H7 (cell line): ENCODE data around the gene NUBPL. TPM values are rescaled to one million over a fixed set of nuclear protein-coding genes. Genes with fewer than 3 reads are reported as not detected.
A peak's percentile ranks its signal among the peaks of the same experiment; 100 is the strongest.
"Not testable (repeated sequence)": the region's sequence is repeated elsewhere in the genome, so short reads cannot be mapped to it uniquely, and the experiment has no call there.

ENCODE experiments used
- DNase-seq: peaks from one replicate; pipeline ENCODE4 v3.0.0; 2012
- H3K27me3 ChIP-seq: 2 replicates; pipeline ENCODE4 v1.6.0; 2011; ENCODE audit warnings: mild to moderate bottlenecking, low read length; ENCODE audit not compliant: control insufficient read depth, insufficient read depth
- H3K36me3 ChIP-seq: replicated peaks from 2 replicates; pipeline ENCODE4 v1.5.1; 2011; ENCODE audit warnings: low read length; ENCODE audit not compliant: control insufficient read depth, insufficient read depth
- H3K4me3 ChIP-seq: 2 replicates; pipeline ENCODE4 v1.5.1; 2011; ENCODE audit warnings: low read depth, mild to moderate bottlenecking, control low read depth, low read length, moderate library complexity; ENCODE audit not compliant: insufficient read depth
- total RNA-seq: library from RNA; depleted of rRNA; stranded (reverse); fragments of >200 nt; shearing (Covaris generic); gene quantifications from 2 replicates; pipeline ENCODE4 v1.2.3, GENCODE V29; 2014

NUBPL gene
- total RNA-seq, 1 experiment from 2014 or later = 8.7 TPM

- H3K27me3 ChIP-seq = no peaks in the 10 kb centered on the region
- no peak overlapping the region for H3K4me3 ChIP-seq
- H3K36me3 ChIP-seq = no peaks in the 10 kb centered on the region
- DNase-seq = no peak
These were observed 151.3 kb downstream of the NUBPL start for GRCh38 chr14:31712244-31713127.

- no peak for DNase-seq
- H3K27me3 ChIP-seq = no peaks in the 10 kb centered on the region
- no peak overlapping the region for H3K4me3 ChIP-seq
- no peaks in the 10 kb centered on the region for H3K36me3 ChIP-seq
These were observed 155.0 kb downstream of the NUBPL start for GRCh38 chr14:31716208-31716607.

GRCh38 chr14:31717294-31718085 lies 156.3 kb downstream of the NUBPL start:
- no peak for DNase-seq
- no peaks in the 10 kb centered on the region for H3K36me3 ChIP-seq
- H3K27me3 ChIP-seq = no peaks in the 10 kb centered on the region
- no peak overlapping the region for H3K4me3 ChIP-seq

GRCh38 chr14:31718585-31718984 lies 157.4 kb downstream of the NUBPL start:
- no peak for DNase-seq
- H3K27me3 ChIP-seq = no peaks in the 10 kb centered on the region

GRCh38 chr14:31718985-31719384 lies 157.8 kb downstream of the NUBPL start:
- DNase-seq = no peak
- H3K36me3 ChIP-seq = no peaks in the 10 kb centered on the region
- H3K4me3 ChIP-seq = no peak overlapping the region
- H3K27me3 ChIP-seq = no peaks in the 10 kb centered on the region

More at GRCh38 chr14:31718585-31718984, 157.4 kb downstream of the NUBPL start:
- no peaks in the 10 kb centered on the region for H3K36me3 ChIP-seq
- H3K4me3 ChIP-seq = no peak overlapping the region

GRCh38 chr14:31726337-31726736 lies 165.1 kb downstream of the NUBPL start:
- Histone ChIP-seq H3K27me3 (no peaks in the 10 kb centered on the region; the same call in 1 of the 2 replicates), H3K36me3 (no peaks in the 10 kb centered on the region), H3K4me3 (no peak overlapping the region)
- DNase-seq = no peak

GRCh38 chr14:31727797-31728196 lies 166.6 kb downstream of the NUBPL start:
- DNase-seq = no peak
- no peaks in the 10 kb centered on the region for H3K36me3 ChIP-seq
- no peak overlapping the region for H3K4me3 ChIP-seq
- H3K27me3 ChIP-seq = no peaks in the 10 kb centered on the region; the same call in 1 of the 2 replicates

GRCh38 chr14:31740688-31741087 lies 179.5 kb downstream of the NUBPL start:
- DNase-seq = no peak
- no peaks in the 10 kb centered on the region for H3K27me3 ChIP-seq
- H3K4me3 ChIP-seq = no peak overlapping the region
- H3K36me3 ChIP-seq = no peaks in the 10 kb centered on the region

GRCh38 chr14:31745741-31746140 lies 184.5 kb downstream of the NUBPL start:
- Histone ChIP-seq H3K27me3 (no peaks in the 10 kb centered on the region), H3K4me3 (no peak overlapping the region), H3K36me3 (no peaks in the 10 kb centered on the region)
- peak; percentile 4 for DNase-seq

GRCh38 chr14:31746326-31746725 lies 185.1 kb downstream of the NUBPL start:
- Histone ChIP-seq H3K4me3 (no peak overlapping the region), H3K36me3 (no peaks in the 10 kb centered on the region), H3K27me3 (no peaks in the 10 kb centered on the region)
- no peak for DNase-seq

GRCh38 chr14:31749275-31749674 lies 188.1 kb downstream of the NUBPL start:
- DNase-seq = no peak
- Histone ChIP-seq H3K27me3 (no peaks in the 10 kb centered on the region), H3K4me3 (no peak overlapping the region), H3K36me3 (no peaks in the 10 kb centered on the region)

GRCh38 chr14:31751047-31751446 lies 189.8 kb downstream of the NUBPL start:
- H3K36me3 ChIP-seq, H3K27me3 ChIP-seq, DNase-seq, H3K4me3 ChIP-seq: not testable (repeated sequence)

GRCh38 chr14:31752867-31753661 lies 191.9 kb downstream of the NUBPL start:
- DNase-seq = no peak
- Histone ChIP-seq H3K4me3 (no peak overlapping the region), H3K36me3 (no peaks in the 10 kb centered on the region), H3K27me3 (no peaks in the 10 kb centered on the region)

- no peaks in the 10 kb centered on the region for H3K36me3 ChIP-seq
- no peaks in the 10 kb centered on the region for H3K27me3 ChIP-seq
- H3K4me3 ChIP-seq = no peak overlapping the region
- no peak for DNase-seq
These were observed 197.7 kb downstream of the NUBPL start for GRCh38 chr14:31758941-31759340.
